ENCODE data around the gene NDUFA7.
"Not testable (repeated sequence)": the region's sequence is repeated elsewhere in the genome, so short reads cannot be mapped to it uniquely, and the experiment has no call there.

NDUFA7 gene

DNA sequence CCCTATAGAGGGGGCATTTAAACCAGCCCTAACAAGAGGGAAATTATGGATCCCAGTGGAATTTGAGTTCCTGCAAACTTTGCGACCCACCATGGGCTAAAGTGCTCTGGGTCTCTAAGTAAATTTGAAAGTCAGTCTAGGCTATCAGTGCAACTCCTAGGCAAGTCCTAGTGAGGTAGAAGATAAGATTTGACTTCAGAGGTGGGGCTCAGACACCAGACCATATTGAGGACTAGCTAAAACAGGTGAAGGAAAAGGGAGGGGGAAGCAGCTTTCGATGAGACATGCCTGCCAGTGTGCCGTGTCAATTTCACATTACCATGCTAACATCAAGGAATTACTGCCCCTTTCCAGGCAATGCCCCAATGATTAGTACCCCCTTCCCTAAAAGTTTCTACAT, 51.5 kb downstream of the NDUFA7 start:
- no peak overlapping the region for H3K4me3 ChIP-seq (replicated peaks in 1 of 2; ENCODE audit: low read depth in 2 of 2, low read length in 2 of 2)
- DNase-seq (ENCODE audit: low read depth in 2 of 2): no peak
- TF ChIP-seq, protein P1, sequence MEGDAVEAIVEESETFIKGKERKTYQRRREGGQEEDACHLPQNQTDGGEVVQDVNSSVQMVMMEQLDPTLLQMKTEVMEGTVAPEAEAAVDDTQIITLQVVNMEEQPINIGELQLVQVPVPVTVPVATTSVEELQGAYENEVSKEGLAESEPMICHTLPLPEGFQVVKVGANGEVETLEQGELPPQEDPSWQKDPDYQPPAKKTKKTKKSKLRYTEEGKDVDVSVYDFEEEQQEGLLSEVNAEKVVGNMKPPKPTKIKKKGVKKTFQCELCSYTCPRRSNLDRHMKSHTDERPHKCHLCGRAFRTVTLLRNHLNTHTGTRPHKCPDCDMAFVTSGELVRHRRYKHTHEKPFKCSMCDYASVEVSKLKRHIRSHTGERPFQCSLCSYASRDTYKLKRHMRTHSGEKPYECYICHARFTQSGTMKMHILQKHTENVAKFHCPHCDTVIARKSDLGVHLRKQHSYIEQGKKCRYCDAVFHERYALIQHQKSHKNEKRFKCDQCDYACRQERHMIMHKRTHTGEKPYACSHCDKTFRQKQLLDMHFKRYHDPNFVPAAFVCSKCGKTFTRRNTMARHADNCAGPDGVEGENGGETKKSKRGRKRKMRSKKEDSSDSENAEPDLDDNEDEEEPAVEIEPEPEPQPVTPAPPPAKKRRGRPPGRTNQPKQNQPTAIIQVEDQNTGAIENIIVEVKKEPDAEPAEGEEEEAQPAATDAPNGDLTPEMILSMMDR (IDR thresholded peaks at IDR 0.05; ENCODE audit: low read depth, low read length): no peak

DNA sequence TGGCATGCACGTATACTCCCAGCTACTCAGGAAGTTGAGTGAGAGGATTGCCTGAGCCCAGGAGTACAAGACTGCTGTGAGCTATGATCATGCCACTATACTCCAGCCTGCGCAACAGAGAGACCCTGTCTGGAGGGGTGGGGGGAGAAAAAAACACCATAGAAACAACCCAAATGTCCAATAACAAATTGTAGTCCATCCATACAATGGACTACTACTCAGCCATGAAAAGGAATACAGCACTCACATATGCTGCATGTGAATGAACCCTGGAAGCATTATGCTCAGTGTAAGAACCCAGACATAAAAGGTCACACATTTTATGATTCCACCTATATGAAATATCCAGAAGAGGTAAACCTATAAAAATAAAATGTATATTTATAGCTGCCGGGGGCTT, 55.3 kb downstream of the NDUFA7 start:
- H3K4me3 ChIP-seq (replicated peaks in 1 of 2; ENCODE audit: low read depth in 2 of 2, low read length in 2 of 2): no peak overlapping the region
- DNase-seq (ENCODE audit: low read depth in 2 of 2): no peak
- TF ChIP-seq, protein P1 (IDR thresholded peaks at IDR 0.05; ENCODE audit: low read depth, low read length): no peak

DNA sequence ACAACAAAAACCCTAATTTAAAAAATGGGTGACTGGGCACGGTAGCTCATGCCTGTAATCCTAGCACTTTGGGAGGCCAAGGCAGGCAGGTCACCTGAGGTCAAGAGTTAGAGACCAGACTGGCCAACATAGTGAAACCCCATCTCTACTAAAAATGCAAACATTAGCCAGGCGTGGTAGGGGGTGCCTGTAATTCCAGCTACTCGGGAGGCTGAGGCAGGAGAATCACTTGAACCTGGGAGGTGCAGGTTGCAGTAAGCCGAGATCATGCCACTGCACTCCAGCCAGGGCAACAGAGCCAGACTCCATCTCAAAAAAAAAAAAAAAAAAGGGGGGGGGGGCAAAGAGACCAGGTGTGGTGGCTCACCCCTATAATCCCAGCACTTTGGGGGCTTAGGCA, 56.9 kb downstream of the NDUFA7 start:
- not testable (repeated sequence) for DNase-seq (ENCODE audit: low read depth in 2 of 2); H3K4me3 ChIP-seq (replicated peaks in 1 of 2; ENCODE audit: low read depth in 2 of 2, low read length in 2 of 2)

DNA sequence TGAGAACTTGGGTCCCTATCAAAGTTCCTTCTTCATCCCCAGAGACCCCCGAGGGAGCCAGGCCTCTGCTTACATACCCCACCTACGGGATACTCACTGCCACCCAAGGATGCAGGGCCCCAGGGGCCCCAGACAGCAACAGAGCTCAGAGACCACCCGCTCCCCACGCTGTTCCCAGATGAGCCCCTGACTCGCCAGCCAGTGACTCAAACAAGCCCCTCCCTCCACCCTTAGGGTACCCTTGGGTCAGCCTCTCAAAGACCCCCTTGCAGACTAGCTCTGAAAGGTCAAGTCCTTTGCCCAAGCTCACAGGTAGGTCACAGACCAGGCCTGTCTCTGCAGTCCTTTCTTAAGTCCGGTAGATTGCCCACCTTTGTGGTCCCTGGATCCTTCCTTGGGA, 58.7 kb downstream of the NDUFA7 start:
- H3K4me3 ChIP-seq (replicated peaks in 1 of 2; ENCODE audit: low read depth in 2 of 2, low read length in 2 of 2): no peak overlapping the region
- TF ChIP-seq, protein P1 (IDR thresholded peaks at IDR 0.05; ENCODE audit: low read depth, low read length): no peak
- DNase-seq (ENCODE audit: low read depth in 2 of 2): no peak

DNA sequence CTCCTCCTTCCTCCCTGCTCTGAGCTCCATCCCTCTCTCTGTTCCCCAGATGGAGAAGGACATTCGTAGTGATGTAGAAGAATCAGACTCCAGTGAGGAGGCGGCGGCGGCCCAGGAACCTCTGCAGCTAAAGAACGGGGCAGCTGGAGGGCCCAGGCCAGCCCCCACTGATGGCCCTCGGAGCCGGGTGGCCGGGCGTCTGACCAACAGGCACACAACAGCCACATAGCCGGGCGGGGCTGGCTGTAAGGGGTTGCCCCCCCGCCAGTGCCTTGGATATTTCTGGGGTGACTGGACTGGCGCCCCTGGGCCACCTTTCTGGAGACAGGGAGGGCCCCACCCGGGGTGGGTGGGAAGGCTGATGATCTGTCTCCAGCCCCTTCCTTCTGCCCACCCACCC, 59.3 kb downstream of the NDUFA7 start:
- H3K4me3 ChIP-seq (replicated peaks in 1 of 2; ENCODE audit: low read depth in 2 of 2, low read length in 2 of 2): no peak overlapping the region
- TF ChIP-seq, protein P1 (IDR thresholded peaks at IDR 0.05; ENCODE audit: low read depth, low read length): no peak
- no peak for DNase-seq (ENCODE audit: low read depth in 2 of 2)

DNA sequence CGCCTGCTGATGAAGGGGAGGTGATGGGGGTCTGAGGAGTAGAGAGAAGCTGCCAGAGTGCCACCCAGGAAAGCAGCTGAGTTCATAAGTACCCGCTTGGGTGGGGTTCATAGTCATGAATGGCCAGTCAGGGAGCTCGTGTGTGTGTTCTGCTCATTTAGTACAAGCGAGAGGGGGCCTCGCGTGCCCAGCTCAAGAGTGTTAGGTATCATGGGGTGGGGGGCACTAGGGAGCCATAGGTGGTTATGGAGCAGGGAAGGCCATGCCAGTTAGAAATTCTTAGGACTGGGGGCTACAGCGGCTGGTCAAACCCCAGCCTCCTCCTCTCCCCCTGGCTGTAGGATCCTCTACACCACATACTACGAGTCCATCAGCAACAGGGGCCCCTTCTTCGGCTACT, 59.8 kb downstream of the NDUFA7 start:
- no peak overlapping the region for H3K4me3 ChIP-seq (replicated peaks in 1 of 2; ENCODE audit: low read depth in 2 of 2, low read length in 2 of 2)
- TF ChIP-seq, protein P1 (IDR thresholded peaks at IDR 0.05; ENCODE audit: low read depth, low read length): no peak
- DNase-seq (ENCODE audit: low read depth in 2 of 2): no peak

Data from cardiac fibroblast (primary cell).